HFF-Myc (cell line): ENCODE results near the gene ARL2BP.

Experiments
- DNase-seq: peaks from one replicate; pipeline ENCODE4 v3.0.0-alpha.2; 2011; ENCODE audit warnings: low read depth; ENCODE audit errors: extremely low read depth
- H3K4me3 ChIP-seq: replicated peaks from 2 replicates; pipeline ENCODE4 v1.5.1; 2011; ENCODE audit warnings: low read depth, mild to moderate bottlenecking, control low read depth, low read length
- CTCF ChIP-seq: IDR thresholded peaks from 2 replicates; pipeline ENCODE4 v1.5.1; 2012; ENCODE audit warnings: mild to moderate bottlenecking, low read depth, low read length, control low read depth; ENCODE audit errors: missing control alignments

Gene ARL2BP

GRCh38 chr16:57277586-57277985, 32.5 kb downstream of the ARL2BP start:
- no peak overlapping the region for H3K4me3 ChIP-seq
- TF ChIP-seq CTCF, result no peak
- DNase-seq, result peak; percentile 59

GRCh38 chr16:57278494-57278893, 33.4 kb downstream of the ARL2BP start:
- H3K4me3 ChIP-seq, result no peak overlapping the region
- DNase-seq, result no peak
- TF ChIP-seq CTCF, result no peak

GRCh38 chr16:57279780-57280638, 35.0 kb downstream of the ARL2BP start:
- H3K4me3 ChIP-seq, result no peak overlapping the region
- no peak for TF ChIP-seq CTCF
- no peak for DNase-seq

- DNase-seq, result no peak
- H3K4me3 ChIP-seq, result no peak overlapping the region
- TF ChIP-seq CTCF, result no peak
Measured at GRCh38 chr16:57281791-57282190, 36.7 kb downstream of the ARL2BP start.

GRCh38 chr16:57282510-57283213, 37.6 kb downstream of the ARL2BP start:
- TF ChIP-seq CTCF, result no peak
- no peak overlapping the region for H3K4me3 ChIP-seq
- no peak for DNase-seq

- H3K4me3 ChIP-seq, result no peak overlapping the region
- DNase-seq, result no peak
- no peak for TF ChIP-seq CTCF
Measured at GRCh38 chr16:57283214-57283958, 38.3 kb downstream of the ARL2BP start.
